ENCODE results near the gene COMMD3. TPM values are rescaled to one million over a fixed set of nuclear protein-coding genes. Genes with fewer than 3 reads are reported as not detected.

The COMMD3 gene
- total and polyA plus RNA-seq, 2 of the 4 experiments (the other 2 are of a cell fraction) = 30.8 to 44.8 TPM

DNA sequence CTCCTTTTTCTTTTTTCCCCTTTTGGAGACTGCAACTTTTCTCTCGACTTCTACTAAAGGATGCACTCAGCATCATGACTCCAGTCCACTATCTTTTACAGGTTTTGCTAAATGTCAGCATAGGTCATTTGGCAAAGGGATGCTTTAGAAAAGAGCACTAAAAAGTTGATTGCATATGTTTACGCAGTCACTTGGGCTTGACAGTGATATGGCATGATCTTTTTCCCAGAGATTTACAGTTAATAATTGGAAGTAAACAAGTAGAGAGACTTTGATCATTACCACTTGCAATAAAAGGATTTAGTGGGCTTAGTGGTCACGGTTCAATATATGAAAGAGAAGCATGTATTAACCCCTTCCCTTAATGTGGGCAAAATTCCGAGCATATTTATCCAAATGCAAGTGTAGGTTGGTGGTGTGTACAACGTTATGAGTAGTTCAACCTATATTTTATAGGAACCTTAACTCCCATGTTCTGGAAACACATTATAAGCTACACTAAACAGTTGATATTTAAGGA, 6.5 kb downstream of the COMMD3 start:
- intact Hi-C loops (cut with micrococcal nuclease) = loop anchor here (10.0 kb wide), 1 partner anchor 232 kb away; no protein-coding TSS in a partner anchor
- Histone ChIP-seq H3K18ac (ENCODE audit: low read depth, low read length) (no peak overlapping the region), H4K20me1 (ENCODE audit: insufficient read depth, low read length) (peaks cover 13% of the 10 kb centered on the region; the same call in 1 of the 2 replicates), H3K27ac (ENCODE audit: insufficient read depth, low read length) (no peak overlapping the region), H3K79me1 (ENCODE audit: low read depth in 1 of 2, low read length in 2 of 2) (peaks cover 27 to 30% of the 10 kb centered on the region in 2 experiments), H3K4me3 (ENCODE audit: insufficient read depth, low read depth, low read length) (peak overlapping the region; percentile 65), H4K8ac (ENCODE audit: low read depth in 2 of 2, low read length in 2 of 2) (no peak overlapping the region), H2AFZ (replicated peaks; ENCODE audit: low read length, poor library complexity) (no peak overlapping the region), H3K9me1 (ENCODE audit: insufficient read depth, low read length) (no peaks in the 10 kb centered on the region; the same call in 1 of the 2 replicates), H2BK20ac (ENCODE audit: low read depth, low read length) (no peak overlapping the region), H3K4me1 (ENCODE audit: control insufficient read depth, insufficient read depth, low read length) (no peaks in the 10 kb centered on the region; the same call in 1 of the 2 replicates), H2AK5ac (ENCODE audit: low read depth, low read length) (no peak overlapping the region; the same call in 1 of the 2 replicates), H3K23ac (ENCODE audit: low read depth, low read length) (peak overlapping the region; percentile 34; the same call in 1 of the 2 replicates), H2BK15ac (ENCODE audit: low read depth, low read length) (no peak overlapping the region), H3K4me2 (ENCODE audit: low read depth, low read length) (peak overlapping the region; percentile 94), H3K9me3 (ENCODE audit: control insufficient read depth, insufficient read depth, low read length) (0 out of 2 replicates have a peak, but pooled peaks cover 3% of the 10 kb centered on the region), H4K91ac (ENCODE audit: insufficient read depth, low read depth, low read length) (no peak overlapping the region), H2AK9ac (replicated peaks; ENCODE audit: low read depth, low read length, poor library complexity) (no peak overlapping the region), H3K4ac (ENCODE audit: low read depth, low read length) (no peak overlapping the region), H3K9ac (ENCODE audit: low read depth, low read length) (no peak overlapping the region; the same call in 1 of the 2 replicates), H3K14ac (replicated peaks; ENCODE audit: low read depth, low read length) (peak overlapping the region; percentile 61; the same call in 1 of the 2 replicates), H3K56ac (ENCODE audit: extremely low read depth, insufficient read depth, low read length) (no peak overlapping the region), H2BK120ac (ENCODE audit: low read depth, low read length) (no peak overlapping the region), H3K27me3 (ENCODE audit: control insufficient read depth, insufficient read depth, low read length) (peaks cover 21% of the 10 kb centered on the region), H2BK5ac (ENCODE audit: low read depth, low read length, poor library complexity, severe bottlenecking) (no peak overlapping the region), H3K36me3 (ENCODE audit: control insufficient read depth, insufficient read depth, low read length) (no peaks in the 10 kb centered on the region), H4K5ac (ENCODE audit: low read depth, low read length) (no peak overlapping the region)
- in situ Hi-C loops (cut with MboI; ENCODE audit: low sequenced_read_pairs) = loop anchor here (10.0 to 25.0 kb wide), 2 partner anchors 502 to 810 kb away; no protein-coding TSS in a partner anchor
- TF ChIP-seq CHD1 (IDR thresholded peaks at IDR 0.05; ENCODE audit: low read depth, low read length) = no peak
- TF ChIP-seq MAFK (IDR thresholded peaks at IDR 0.05; ENCODE audit: low read depth, low read length) = no peak
- no peak for DNase-seq
- no TSS peak for BruUV-seq (replicated peaks)
- dilution Hi-C loops (cut with HindIII; ENCODE audit: low sequenced_read_pairs, unreplicated experiment) = no loop called here
- ChIA-PET CTCF (interaction anchor here (0.7 kb wide), 2 partner anchors 165 to 666 kb away, joined by 3 to 4 read pairs; no protein-coding TSS in a partner anchor), POLR2A (ENCODE audit: unreplicated experiment) (no interaction called here)
- ATAC-seq (ENCODE audit: low read depth) = no peak
- WGBS, 2 experiments (ENCODE audit: extremely low coverage in 2 of 2, insufficient read length in 1 of 2) = no CpG with 5 or more reads among the region's 5 CpGs
